Mucosa of descending colon (tissue), 3 donors: ENCODE results near the gene CLCNKB. TPM values are rescaled to one million over a fixed set of nuclear protein-coding genes. Genes with fewer than 3 reads are reported as not detected.

Source experiments
- ATAC-seq: fragments of 200-7000 bp; cut with Tn5 transposase; one replicate; pipeline ENCODE4 v1.9.1; 2020; ENCODE audit warnings: mild to moderate bottlenecking, moderate library complexity
- DNase-seq, 3 donors: peaks; one replicate each; pipeline ENCODE4 v3.0.0-alpha.2; 2020
- H3K36me3 ChIP-seq: fragments of 200-600 bp; one replicate; pipeline ENCODE4 v1.8.0; 2021; ENCODE audit warnings: low read depth, mild to moderate bottlenecking
- H3K4me1 ChIP-seq: fragments of 200-600 bp; one replicate; pipeline ENCODE4 v1.8.0; 2021; ENCODE audit warnings: low read depth, mild to moderate bottlenecking
- H3K4me3 ChIP-seq: fragments of 200-600 bp; one replicate; pipeline ENCODE4 v1.8.0; 2021; ENCODE audit warnings: mild to moderate bottlenecking
- H3K9me3 ChIP-seq: fragments of 200-600 bp; one replicate; pipeline ENCODE4 v1.8.0; 2021; ENCODE audit warnings: mild to moderate bottlenecking
- CTCF ChIP-seq: fragments of 200-600 bp; IDR thresholded peaks from one replicate; pipeline ENCODE4 v1.8.0; 2022; ENCODE audit warnings: antibody characterized with exemption, mild to moderate bottlenecking
- intact Hi-C, 2 donors: fragments of 100-400 bp; cut with DNase I in 1 of 2; cut with micrococcal nuclease in 1 of 2; formaldehyde crosslinking; loops; one replicate each; pipeline versions ENCODE4 v1.11.0 to v1.11.1; 2022; cut with DNase I, micrococcal nuclease
- total RNA-seq, 3 donors: library from RNA; stranded (reverse); fragmentation: NEBNext Ultra II Directional in 2 of 3; extraction: Animal tissue kit (Norgen Biotek cat#: 25700) in 2 of 3; gene quantifications; one replicate each; pipeline versions ENCODE4 v1.2.1 to v1.2.4, GENCODE V29; 2021 to 2023
- donor health status: DM: no; HTN: no; CAD: no; lungs with moderate emphysema.
- donor health status: DM: no; HTN: no; CAD: no.
- donor health status: DM: no; HTN: yes; CAD: no.

CLCNKB gene
- total RNA-seq, 3 donors from 2014 or later = 1.2 TPM; not detected in 2

- DNase-seq (no peak), ATAC-seq (no peak)
- H3K4me1 ChIP-seq = peaks cover 4% of the 10 kb centered on the region
- H3K4me3 ChIP-seq = no peak overlapping the region
- no peaks in the 10 kb centered on the region for H3K9me3 ChIP-seq
- intact Hi-C loops = loop anchor here in 1 of 2 donors (10.0 kb wide), 1 partner anchor 173 kb away; no protein-coding TSS in a partner anchor
- no peaks in the 10 kb centered on the region for H3K36me3 ChIP-seq
- TF ChIP-seq CTCF = no peak
Observed at GRCh38 chr1:16072095-16072494, 28.5 kb downstream of the CLCNKB start.

DNA sequence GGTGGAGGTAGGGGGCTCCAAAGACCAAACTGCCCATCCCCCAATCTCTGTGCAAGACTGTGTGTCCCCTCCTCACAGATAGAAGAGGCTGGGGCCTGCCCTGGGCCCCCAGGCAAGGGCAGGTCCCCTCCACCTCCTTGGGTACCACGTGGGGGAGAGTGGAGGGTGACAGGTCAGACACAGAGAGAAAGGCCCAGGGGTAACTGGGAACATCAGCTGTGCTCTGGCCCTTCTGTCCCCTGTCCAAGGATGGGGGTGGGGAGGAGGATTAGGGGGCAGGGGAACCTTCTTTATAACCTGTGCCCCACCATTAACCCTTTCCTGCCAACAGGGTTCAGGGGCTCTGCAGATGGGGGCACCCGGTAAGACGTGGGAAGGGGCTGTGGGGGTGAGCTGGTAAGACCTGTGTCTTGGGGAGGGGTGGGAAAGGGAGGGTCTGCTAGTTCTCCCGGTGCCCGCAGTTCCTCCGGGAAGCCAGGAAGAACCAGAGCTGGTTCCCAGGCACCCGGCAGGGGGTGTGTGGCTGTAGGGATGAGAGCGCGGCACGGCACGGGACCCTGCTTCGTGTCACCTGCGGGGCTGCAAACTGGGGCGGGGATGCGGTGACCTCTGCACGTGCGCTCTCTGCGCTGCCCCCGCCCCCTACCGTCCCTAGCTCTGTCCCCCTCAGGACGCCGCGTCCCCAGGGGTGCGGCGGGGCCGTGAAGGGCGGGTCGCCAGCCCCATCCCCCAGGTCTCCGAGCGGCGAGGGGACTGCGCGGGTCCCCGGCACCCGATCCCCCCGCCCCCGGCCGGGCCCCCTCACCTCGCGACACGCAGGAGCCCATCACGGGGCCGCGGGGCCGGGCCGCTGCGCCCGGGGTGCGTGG is 29.3 kb downstream of the CLCNKB start:
- Histone ChIP-seq H3K36me3 (no peaks in the 10 kb centered on the region), H3K4me3 (no peak overlapping the region), H3K9me3 (no peaks in the 10 kb centered on the region), H3K4me1 (peaks cover 4% of the 10 kb centered on the region)
- TF ChIP-seq CTCF = no peak
- no peak for DNase-seq
- intact Hi-C loops = loop anchor here in 1 of 2 donors (10.0 kb wide), 1 partner anchor 172 kb away; no protein-coding TSS in a partner anchor
- peak; percentile 4 for ATAC-seq

DNA sequence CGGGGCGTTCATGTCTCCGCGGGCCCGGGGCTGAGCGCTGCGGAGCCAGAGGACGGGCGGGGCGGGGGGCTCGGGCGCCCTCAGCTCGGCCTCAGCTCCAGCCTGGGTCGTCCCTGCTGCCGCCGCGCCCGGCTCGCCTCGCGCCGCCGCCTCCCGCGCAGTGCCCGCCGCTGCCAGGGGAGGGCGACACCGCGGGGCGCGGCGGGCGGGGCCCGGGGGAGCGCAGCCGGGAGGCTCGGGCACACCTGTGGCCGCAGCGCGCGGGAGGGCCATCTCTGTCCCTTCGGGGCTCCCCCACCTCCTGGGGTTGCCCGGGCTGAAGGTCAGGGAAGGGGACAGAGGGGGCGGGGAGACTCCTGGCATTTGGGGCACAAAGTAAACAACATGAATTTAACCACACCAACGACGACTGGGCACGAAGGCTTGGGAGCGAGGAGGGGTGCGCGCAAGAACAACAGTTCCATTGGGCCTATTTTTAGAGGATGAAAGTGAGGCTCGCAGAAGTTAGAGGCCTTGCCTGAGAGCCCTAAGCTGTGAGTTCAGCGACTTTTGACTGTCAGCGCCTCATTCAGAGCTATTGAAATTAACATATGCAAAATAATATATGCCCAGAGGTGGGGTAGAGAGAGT is 30.0 kb downstream of the CLCNKB start, which contains the start of gene FAM131C:
FAM131C (minus strand) TSS at position 162 of the 630 bp plus-strand sequence. CDS start 209 bp downstream, outside the sequence.
- H3K4me1 ChIP-seq = peaks cover 4% of the 10 kb centered on the region
- DNase-seq (peak in 2 of 3 donors; percentile 62), ATAC-seq (peak; percentile 80)
- H3K36me3 ChIP-seq = no peaks in the 10 kb centered on the region
- no peak within 1 kb of the TSS for H3K4me3 ChIP-seq
- TF ChIP-seq CTCF = peak; percentile 63
- H3K9me3 ChIP-seq = no peaks in the 10 kb centered on the region
- intact Hi-C loops = loop anchor here in 1 of 2 donors (10.0 kb wide), 1 partner anchor 171 kb away; no protein-coding TSS in a partner anchor

DNA sequence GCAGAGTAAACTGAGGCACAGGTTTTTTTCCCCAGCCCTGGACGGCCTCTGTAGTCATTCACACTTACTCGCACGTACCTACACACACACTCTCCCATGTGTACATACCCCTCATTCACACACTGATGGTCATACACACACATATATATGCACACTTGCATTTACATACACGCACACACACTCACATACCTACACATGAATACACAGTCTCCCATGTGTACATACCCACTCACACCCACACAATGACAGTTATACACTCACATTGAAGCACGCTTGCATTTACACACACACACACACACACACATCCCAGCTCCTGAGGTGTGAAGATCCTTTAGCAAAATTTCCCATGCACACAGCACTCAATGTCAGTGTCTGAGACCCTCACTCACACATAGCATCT is 30.6 kb downstream of the CLCNKB start:
- Histone ChIP-seq H3K4me3 (no peak overlapping the region), H3K36me3 (no peaks in the 10 kb centered on the region), H3K9me3 (no peaks in the 10 kb centered on the region), H3K4me1 (peaks cover 4% of the 10 kb centered on the region)
- DNase-seq = no peak
- TF ChIP-seq CTCF = no peak
- ATAC-seq = no peak
- intact Hi-C loops = loop anchor here in 1 of 2 donors (10.0 kb wide), 1 partner anchor 171 kb away; no protein-coding TSS in a partner anchor

- ATAC-seq = no peak
- H3K36me3 ChIP-seq = no peaks in the 10 kb centered on the region
- H3K9me3 ChIP-seq = no peaks in the 10 kb centered on the region
- no peak for DNase-seq
- no peak for TF ChIP-seq CTCF
- no peak overlapping the region for H3K4me3 ChIP-seq
- intact Hi-C loops = loop anchor here (5.0 to 10.0 kb wide), 2 partner anchors 169 to 282 kb away; no protein-coding TSS in a partner anchor
- H3K4me1 ChIP-seq = peaks cover 4% of the 10 kb centered on the region
Observed at GRCh38 chr1:16075337-16076030, 31.9 kb downstream of the CLCNKB start.
